DOHH2 (cell line): Measurements from ENCODE around the gene TPO.

Experiments
- CTCF ChIP-seq: fragments of 200-600 bp; sonication (generic); IDR thresholded peaks from one replicate; pipeline ENCODE4 v1.5.1; 2014; ENCODE audit warnings: antibody characterized with exemption, mild to moderate bottlenecking, low read depth, low read length; ENCODE audit not compliant: poor library complexity, severe bottlenecking
- EZH2phosphoT487 ChIP-seq: fragments of 200-600 bp; sonication (generic); IDR thresholded peaks from 2 replicates; pipeline ENCODE4 v1.6.1; 2017; ENCODE audit warnings: borderline replicate concordance, mild to moderate bottlenecking, antibody characterized with exemption, low read length, moderate library complexity, mixed read lengths

GRCh38 chr2:1514391-1515072, 101.3 kb downstream of the TPO start:
- TF ChIP-seq CTCF (no peak), EZH2phosphoT487 (no peak)
